Fibroblast of upper back skin (primary cell): Measurements from ENCODE around the gene EWSR1.

Experiments
- DNase-seq: peaks from one replicate; pipeline ENCODE4 v3.0.0-alpha.2; 2013

The EWSR1 gene

DNA sequence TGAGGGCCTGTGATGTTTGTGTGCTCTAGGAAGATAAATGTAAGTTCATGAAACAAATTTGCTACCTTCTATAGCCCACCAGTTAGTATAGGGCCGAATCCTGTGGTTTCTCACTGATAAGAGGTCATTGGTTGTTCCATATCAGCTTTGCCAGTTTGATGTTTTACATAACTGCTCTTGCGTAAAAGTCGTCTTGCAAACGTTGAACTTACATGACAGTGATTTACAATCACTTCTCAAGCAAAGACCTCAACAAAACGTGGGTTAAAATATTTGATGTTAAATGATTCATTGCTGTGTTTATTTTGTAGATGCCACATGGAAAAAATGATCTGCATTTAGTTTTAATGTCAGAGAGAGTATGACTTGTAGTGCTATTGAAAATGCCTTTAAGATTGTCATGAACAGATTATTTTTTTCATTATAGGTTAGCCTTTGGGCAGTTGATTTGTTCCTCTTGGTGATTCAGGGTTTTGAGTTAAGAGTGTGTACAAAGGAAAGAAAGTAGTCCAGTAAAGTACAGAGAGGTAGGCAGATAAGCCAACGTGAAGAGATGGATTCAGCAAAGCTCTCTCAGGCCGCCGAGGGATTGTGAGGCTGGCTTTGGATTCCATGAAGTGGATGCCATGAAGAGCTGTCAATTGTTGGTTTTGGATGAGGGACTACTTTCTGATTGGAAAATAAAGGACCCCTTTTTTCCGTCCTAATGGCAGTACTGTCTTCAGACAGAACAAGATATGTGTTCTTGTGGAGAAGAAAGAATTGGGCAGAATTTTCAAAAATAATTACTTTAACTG lies 2.6 kb downstream of the EWSR1 start:
- DNase-seq: peak; percentile 33

DNA sequence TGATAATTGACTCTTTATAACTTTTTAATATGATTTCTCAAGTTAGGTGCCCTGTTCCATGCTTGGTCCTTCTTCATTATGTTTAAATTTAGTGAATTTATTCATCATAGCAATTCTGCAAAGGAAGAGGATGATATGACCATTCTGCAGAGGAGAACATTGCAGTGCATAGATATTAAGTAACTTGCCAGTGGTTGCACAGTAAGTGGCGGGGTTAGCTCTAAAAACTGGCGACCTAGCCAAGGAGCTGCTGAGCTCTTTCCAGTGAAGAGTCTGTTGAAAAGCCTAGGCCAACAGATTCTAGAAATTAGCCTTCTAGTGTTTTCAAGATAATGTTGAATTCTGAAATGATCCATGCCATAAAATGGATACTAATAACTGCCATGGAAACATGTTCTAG lies 4.6 kb downstream of the EWSR1 start:
- DNase-seq: no peak

DNA sequence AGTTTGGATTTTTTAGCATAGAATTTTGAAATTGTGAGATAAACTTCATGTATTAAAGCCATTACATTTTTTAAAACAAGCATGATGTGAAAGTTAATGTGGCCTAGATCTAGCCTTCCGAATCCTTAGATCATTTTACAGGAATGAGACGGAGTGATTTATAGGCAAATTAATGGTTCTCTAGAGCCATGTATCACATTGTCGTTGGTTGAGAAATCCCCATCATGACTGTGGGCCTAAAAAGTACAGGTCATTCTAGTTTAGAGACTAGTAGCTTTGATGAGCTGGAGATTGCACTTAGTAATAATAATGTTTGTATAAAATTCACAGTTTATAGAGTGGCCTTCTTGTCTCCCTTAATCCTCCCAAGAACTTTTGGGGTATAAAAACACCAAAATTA lies 7.1 kb downstream of the EWSR1 start:
- DNase-seq: no peak

GRCh38 chr22:29275819-29276565 lies 7.9 kb downstream of the EWSR1 start:
- no peak for DNase-seq

- DNase-seq: no peak
Measured at GRCh38 chr22:29277927-29278326, 9.9 kb downstream of the EWSR1 start.

GRCh38 chr22:29284196-29284595 lies 16.1 kb downstream of the EWSR1 start:
- no peak for DNase-seq

- DNase-seq: no peak
Measured at GRCh38 chr22:29288837-29289236, 20.8 kb downstream of the EWSR1 start.

DNA sequence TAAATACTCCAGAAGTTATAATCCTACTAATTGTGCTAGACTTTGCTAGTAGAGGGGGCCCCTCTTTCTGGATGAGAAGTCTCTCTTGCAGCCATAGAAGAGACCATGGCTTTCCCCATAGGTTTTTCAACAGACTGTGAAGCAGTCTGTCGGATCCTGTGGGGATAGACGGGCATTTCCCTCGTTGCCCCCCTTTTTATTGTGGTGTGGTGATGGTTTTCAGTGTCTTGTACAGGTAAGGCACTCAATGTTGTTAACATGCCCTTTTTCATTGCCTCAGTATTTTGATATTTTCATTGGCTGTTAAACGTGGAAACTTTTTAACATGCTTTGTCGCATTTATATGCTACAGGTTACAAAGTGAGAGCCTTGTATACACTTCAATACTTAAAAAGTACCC lies 22.0 kb downstream of the EWSR1 start:
- DNase-seq: no peak

- no peak for DNase-seq
Measured at GRCh38 chr22:29291215-29291614, 23.1 kb downstream of the EWSR1 start.

DNA sequence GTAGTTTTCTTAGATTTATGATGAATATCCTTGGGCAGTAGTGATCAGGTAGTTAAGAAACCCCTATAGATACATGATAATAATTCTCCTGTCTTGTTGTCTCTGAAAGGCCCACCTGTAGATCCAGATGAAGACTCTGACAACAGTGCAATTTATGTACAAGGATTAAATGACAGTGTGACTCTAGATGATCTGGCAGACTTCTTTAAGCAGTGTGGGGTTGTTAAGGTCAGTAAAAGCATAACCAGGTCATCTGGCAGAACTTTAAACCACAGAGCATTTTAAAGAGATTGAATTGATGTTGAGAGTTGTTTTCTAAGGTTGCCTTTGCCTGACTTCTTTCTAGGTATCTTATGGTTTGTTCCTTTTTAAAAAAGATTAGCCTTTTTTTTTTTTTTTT lies 24.3 kb downstream of the EWSR1 start:
- no peak for DNase-seq

GRCh38 chr22:29298641-29299040 lies 30.6 kb downstream of the EWSR1 start:
- DNase-seq: no peak

- no peak for DNase-seq
Measured at GRCh38 chr22:29299136-29299900, 31.2 kb downstream of the EWSR1 start.

DNA sequence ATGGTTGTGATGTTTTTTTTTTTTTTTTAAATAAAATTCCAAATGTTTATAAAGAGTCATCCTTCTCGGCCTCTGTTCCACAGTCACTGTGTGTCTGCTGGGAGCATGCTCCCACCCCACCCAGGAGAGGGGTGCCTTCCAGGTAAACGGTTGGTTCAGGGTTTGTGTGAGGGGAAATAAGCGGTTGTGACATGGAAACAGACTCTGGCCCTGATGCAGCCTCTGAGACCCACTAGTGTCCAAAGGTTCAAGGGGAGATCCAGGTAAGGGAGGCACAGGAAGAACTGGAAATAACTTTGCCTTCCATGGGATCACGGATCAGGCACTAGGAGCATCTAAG lies 32.4 kb downstream of the EWSR1 start:
- DNase-seq: no peak

- DNase-seq: no peak
Measured at GRCh38 chr22:29300807-29301601, 32.9 kb downstream of the EWSR1 start.

GRCh38 chr22:29301716-29302401 lies 33.8 kb downstream of the EWSR1 start:
- DNase-seq: no peak

GRCh38 chr22:29302402-29302680 lies 34.3 kb downstream of the EWSR1 start:
- DNase-seq: no peak

DNA sequence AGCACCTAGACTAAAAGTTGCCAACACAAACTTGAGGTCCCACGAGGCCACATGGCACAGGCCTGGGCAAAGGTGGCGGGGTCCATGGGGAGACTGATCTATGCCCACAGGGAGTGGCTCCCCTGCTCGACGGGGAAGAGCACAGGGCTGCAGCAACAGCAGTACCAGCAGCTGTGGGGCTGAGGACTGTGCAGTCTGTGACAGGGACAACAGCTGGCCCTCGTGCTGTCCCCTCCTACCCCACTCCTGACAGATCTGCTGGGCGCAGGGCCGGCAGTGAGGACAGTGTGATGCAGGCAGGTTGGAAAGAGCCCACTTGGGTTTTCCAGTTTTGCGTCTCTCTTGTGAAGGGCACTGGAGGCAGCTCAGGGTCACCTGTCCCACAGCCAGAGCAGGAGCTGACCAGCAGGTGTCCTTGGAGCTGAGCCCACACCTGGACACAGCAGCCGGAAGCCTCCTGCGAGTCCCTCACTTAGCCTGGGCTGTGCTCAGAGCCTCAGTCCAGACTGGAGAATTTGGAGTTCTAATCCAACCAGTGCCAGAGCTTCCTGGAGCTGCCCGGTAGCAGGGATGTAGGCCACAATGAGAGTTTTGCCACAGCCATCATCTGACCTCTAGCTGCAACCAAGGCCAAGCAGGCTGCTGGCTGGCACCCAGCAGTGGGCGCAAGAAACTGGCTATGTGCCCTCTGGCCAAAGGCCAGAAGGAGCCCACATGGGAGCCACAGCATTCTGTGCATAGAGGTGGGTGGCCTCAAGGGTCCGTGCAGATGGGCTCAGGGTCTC lies 34.8 kb downstream of the EWSR1 start:
- no peak for DNase-seq

GRCh38 chr22:29305836-29306174 lies 37.7 kb downstream of the EWSR1 start:
- no peak for DNase-seq

GRCh38 chr22:29306175-29306834 lies 38.2 kb downstream of the EWSR1 start, which contains the start of gene GAS2L1:
GAS2L1 (plus strand) TSS chr22:29306650; CDS start chr22:29308106, 1,456 bp downstream.
- peak; percentile 75 for DNase-seq

DNA sequence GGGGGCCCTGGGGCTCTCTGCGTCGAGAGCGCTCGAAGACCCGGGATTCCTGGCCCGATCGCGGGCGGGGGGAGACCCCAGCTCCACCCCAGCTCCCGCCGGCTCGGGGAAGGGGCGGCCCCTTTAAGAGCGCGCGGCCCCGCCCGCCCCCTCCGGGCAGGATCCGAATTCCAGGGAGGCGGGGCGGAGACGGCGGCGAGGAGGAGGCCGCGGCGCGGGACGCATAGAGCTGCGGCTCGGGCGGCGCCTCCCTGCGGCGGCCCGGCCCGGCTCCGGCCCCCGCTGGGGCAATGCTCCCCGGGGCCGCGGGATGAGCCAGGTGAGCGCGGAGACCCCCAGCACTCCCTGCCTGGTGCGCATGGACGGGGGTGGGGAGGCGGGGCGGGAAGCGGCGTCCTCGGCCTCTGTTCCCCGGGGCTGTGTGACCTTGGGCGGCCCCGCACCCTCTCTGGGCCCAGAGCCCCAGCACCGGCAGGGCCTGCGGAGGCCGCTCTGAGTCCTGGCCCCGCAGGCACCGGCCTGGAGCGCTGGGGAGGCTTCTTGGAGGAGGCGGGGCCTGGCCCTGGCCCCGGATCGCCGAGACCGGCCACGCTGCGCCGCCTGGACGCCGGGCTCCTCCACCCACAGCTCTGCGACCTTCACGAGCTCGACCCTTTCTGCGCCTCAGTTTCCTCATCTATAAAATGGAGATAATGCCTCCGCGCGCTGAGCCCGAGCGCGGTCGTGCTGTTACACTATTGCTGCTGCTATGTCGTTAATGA lies 38.9 kb downstream of the EWSR1 start:
- peak; percentile 69 for DNase-seq
